GM10266 (cell line): ENCODE data around the gene RBM20.

ENCODE experiments used
- DNase-seq: peaks from one replicate; pipeline ENCODE4 v3.0.0; 2012; ENCODE audit errors: extremely low spot score
- CTCF ChIP-seq: IDR thresholded peaks from 2 replicates; pipeline ENCODE4 v1.5.1; 2012; ENCODE audit warnings: mild to moderate bottlenecking, low read depth; ENCODE audit not compliant: control insufficient read depth, insufficient read depth; ENCODE audit errors: missing control alignments

RBM20 gene

DNA sequence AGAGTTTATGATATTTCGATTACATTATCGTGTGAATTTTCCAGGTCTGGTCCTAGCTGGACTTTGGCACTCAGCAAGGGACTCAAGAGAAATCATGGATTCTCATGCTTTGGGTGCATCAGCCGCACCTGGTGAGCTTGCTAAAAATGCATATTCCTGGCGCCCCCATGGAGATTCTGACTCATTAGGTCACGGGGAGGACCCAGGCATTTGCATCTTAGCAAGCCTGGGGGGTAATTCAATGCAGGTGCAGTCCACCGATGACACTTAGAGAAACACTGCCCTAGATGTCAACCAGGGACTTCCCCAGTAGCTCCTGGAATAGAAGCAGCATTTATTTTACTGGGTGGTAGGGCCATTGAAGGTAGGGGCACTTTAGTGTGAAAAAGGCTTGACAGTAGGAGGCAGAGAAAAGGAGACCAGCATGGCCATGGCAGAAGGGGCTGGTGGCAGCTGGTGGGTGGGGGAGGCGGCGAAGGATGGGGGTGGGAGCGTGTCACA is 197.7 kb downstream of the RBM20 start:
- peak; percentile 80 for DNase-seq
- no peak for TF ChIP-seq CTCF

DNA sequence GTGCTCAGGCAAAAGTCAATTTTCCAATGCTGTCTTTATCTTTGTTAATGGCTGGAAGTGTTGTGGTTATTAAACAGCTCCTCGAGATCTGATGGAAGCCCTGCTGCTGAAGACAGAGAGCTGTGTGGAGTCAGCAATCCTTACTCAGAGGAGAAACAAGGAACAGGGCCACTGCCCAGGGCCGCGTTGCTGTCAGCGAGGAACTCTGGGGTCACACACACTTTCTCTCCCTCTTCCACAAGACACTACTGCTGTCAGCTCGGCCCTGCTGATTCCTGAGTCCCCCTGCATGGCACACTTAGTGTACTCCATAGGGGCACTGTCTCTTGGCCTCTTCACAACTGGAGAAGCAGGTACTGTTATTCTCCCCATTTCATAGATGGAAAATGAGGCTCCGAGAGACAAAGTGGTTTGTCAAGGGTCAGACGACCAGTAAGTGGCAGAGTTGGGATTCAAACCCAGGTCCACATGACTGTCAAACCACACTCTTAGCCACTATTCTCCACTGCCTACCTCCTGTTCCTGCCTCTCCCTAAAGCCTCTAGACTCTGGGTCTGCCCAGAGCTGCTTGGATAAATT is 198.3 kb downstream of the RBM20 start:
- TF ChIP-seq CTCF = no peak
- no peak for DNase-seq

GRCh38 chr10:110843031-110843430 is 198.9 kb downstream of the RBM20 start:
- TF ChIP-seq CTCF = no peak
- DNase-seq = peak; percentile 71

GRCh38 chr10:110843796-110844616 is 199.9 kb downstream of the RBM20 start:
- DNase-seq = no peak
- TF ChIP-seq CTCF = no peak

DNA sequence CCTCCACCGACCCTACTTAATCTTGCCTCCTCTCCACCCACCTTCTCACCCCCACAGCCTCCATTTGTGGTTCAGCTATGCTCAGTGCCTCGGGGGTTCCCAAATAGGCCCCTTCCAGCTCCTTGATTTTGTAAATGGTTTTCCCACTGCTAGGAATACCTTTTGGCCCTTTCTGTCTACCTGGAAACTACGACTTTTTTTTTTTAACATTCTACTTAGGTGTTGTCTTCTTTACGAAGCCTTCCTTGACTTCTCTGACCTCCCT is 200.4 kb downstream of the RBM20 start:
- TF ChIP-seq CTCF = no peak
- no peak for DNase-seq

- TF ChIP-seq CTCF = no peak
- no peak for DNase-seq
These were observed 201.1 kb downstream of the RBM20 start for GRCh38 chr10:110845192-110845755.
